Heart left ventricle (tissue), 16 donors: ENCODE data around the gene PXK. TPM values are rescaled to one million over a fixed set of nuclear protein-coding genes. Genes with fewer than 3 reads are reported as not detected.
A peak's percentile ranks its signal among the peaks of the same experiment; 100 is the strongest.

ENCODE experiments used
- ATAC-seq, 4 donors: fragments of 200-7000 bp; cut with Tn5 transposase; one replicate each; pipeline ENCODE4 v1.9.1; 2020 to 2022; ENCODE audit warnings: moderate library complexity in 4 of 4, mild to moderate bottlenecking in 3 of 4, moderate number of reproducible peaks in 1 of 4
- DNase-seq, 5 donors: peaks; one replicate each; pipeline ENCODE4 v3.0.0-alpha.2; 2020
- H3K27ac ChIP-seq, 12 donors: fragments of 200-600 bp; sonication (generic) in 4 of 12; one replicate each; pipeline versions ENCODE4 v1.5.0 to v1.8.0; 2016 to 2022; ENCODE audit warnings: mild to moderate bottlenecking in 2 of 12
- H3K27me3 ChIP-seq, 9 donors: fragments of 200-600 bp; sonication (generic) in 2 of 9; one replicate each; pipeline versions ENCODE4 v1.5.1 to v1.8.0; 2016 to 2022; ENCODE audit warnings: mild to moderate bottlenecking in 3 of 9
- H3K36me3 ChIP-seq, 9 donors: fragments of 200-600 bp; sonication (generic) in 2 of 9; one replicate each; pipeline versions ENCODE4 v1.5.0 to v1.8.0; 2018 to 2022; ENCODE audit warnings: mild to moderate bottlenecking in 2 of 9
- H3K4me1 ChIP-seq, 12 donors: fragments of 200-600 bp; sonication (generic) in 4 of 12; one replicate each; pipeline versions ENCODE4 v1.5.0 to v1.8.0; 2016 to 2022; ENCODE audit warnings: mild to moderate bottlenecking in 3 of 12
- H3K4me3 ChIP-seq, 12 donors: fragments of 200-600 bp; sonication (generic) in 4 of 12; one replicate each; pipeline versions ENCODE4 v1.5.0 to v1.8.0; 2017 to 2022; ENCODE audit warnings: mild to moderate bottlenecking in 9 of 12, moderate library complexity in 4 of 12
- H3K9me3 ChIP-seq, 12 donors: fragments of 200-600 bp; sonication (generic) in 4 of 12; one replicate each; pipeline versions ENCODE4 v1.5.0 to v1.8.0; 2016 to 2022; ENCODE audit warnings: mild to moderate bottlenecking in 1 of 12
- CTCF ChIP-seq, 12 donors: fragments of 200-600 bp; sonication (generic) in 4 of 12; IDR thresholded peaks; one replicate each; pipeline versions ENCODE4 v1.5.0 to v1.8.0; 2018 to 2022; ENCODE audit warnings: antibody characterized with exemption in 12 of 12, mild to moderate bottlenecking in 5 of 12
- POLR2A ChIP-seq, 2 donors: fragments of 450-650 bp; IDR thresholded peaks; one replicate each; pipeline ENCODE4 v1.6.1; 2017; ENCODE audit warnings: antibody characterized with exemption in 2 of 2, mild to moderate bottlenecking in 2 of 2, moderate library complexity in 2 of 2
- WGBS, 4 donors: extraction: QIAGEN DNeasy Blood & Tissue Kit in 2 of 4; methylation state at CpG; one replicate each; pipeline versions ENCODE4 v1.1.5 to v1.1.7; 2013 to 2018; 5-methylcytosine and 5-hydroxymethylcytosine counted together
- intact Hi-C, 10 donors: fragments of 100-400 bp; cut with DNase I; formaldehyde crosslinking; loops; one replicate each; pipeline versions ENCODE4 v1.11.1 to v1.14.2; 2022
- polyA plus RNA-seq, 2 donors: library from polyadenylated mRNA; stranded (reverse); fragments of 200-250 nt; gene quantifications; one replicate each; pipeline ENCODE4 v1.2.3, GENCODE V29; 2013
- total RNA-seq, 9 donors: library from RNA; depleted of rRNA in 2 of 9; stranded (reverse); fragments of >200 nt in 2 of 9; fragmentation: NEBNext Ultra II Directional in 3 of 9; extraction: Animal tissue kit (Norgen Biotek cat#: 25700) in 3 of 9; gene quantifications; one replicate each; pipeline versions ENCODE4 v1.1.0 to v1.2.4, GENCODE V29; 2016 to 2023
- donor health status: ischemic (EF 13 %, LVEDD 7.1; RV severe dilation, severe dysfunction).
- donor health status: healthy with polysubstance abuse.
- donor health status: DM: no; HTN: yes; CAD: no.
- donor health status: DM: no; HTN: no; CAD: no.
- donor health status: ischemic (EF 25% LVEDD 6.9; RV normal size, moderate dysfunction).
- donor health status: ischemic (EF 25% LVEDD 5.7; RV mildly dilated, moderate dysfunction).
- donor health status: healthy.
- donor health status: DM: yes; HTN: yes; CAD: no.
- donor health status: ischemic (EF 35%, LVEDD 5.7; RV mildly dilated, moderate dysfunction).
- donor health status: nonischemic (EF 11% LVEDD 7.7; RV severe dilation, severe dysfunction).
- donor health status: DM: yes; HTN: yes; CAD: no.
- donor health status: PGD.
- donor health status: ischemic (EF 29% LVEDD 5.4; RV normal size, mild dysfunction).
- donor health status: nonischemic (EF 23%, LVEDD 6.1; RV moderate dilation, normal function).

The PXK gene
- total and polyA plus RNA-seq, 11 donors = 3.4 to 24.3 (median 12.7) TPM

- intact Hi-C loops = no loop called here
- ATAC-seq (no peak), DNase-seq (no peak)
- Histone ChIP-seq H3K27ac (no peak overlapping the region), H3K9me3 (peaks cover 0 to 35% (median 16%) of the 10 kb centered on the region in 12 donors), H3K27me3 (no peaks in the 10 kb centered on the region), H3K4me1 (no peaks in the 10 kb centered on the region), H3K36me3 (peaks cover 0 to 5% (median 0%) of the 10 kb centered on the region in 9 donors), H3K4me3 (no peak overlapping the region)
- WGBS, 4 donors = 72 to 83% (median 76%) methylated on average over 1 of the region's 1 CpG
- TF ChIP-seq POLR2A (IDR thresholded peaks at IDR 0.05) (no peak), CTCF (IDR thresholded peaks at IDR 0.05) (no peak)
These were observed 119.5 kb downstream of the PXK start for GRCh38 chr3:58452176-58452575.

- TF ChIP-seq POLR2A (IDR thresholded peaks at IDR 0.05) (no peak), CTCF (IDR thresholded peaks at IDR 0.05) (no peak)
- 87 to 92% (median 90%) methylated on average over 4 of the region's 4 CpGs for WGBS, 4 donors
- ATAC-seq = no peak
- peaks cover 0 to 27% (median 13%) of the 10 kb centered on the region in 12 donors for H3K9me3 ChIP-seq
- DNase-seq = no peak
- no peaks in the 10 kb centered on the region for H3K27me3 ChIP-seq
- H3K27ac ChIP-seq = no peak overlapping the region
- intact Hi-C loops = no loop called here
- H3K36me3 ChIP-seq = peaks cover 0 to 5% (median 0%) of the 10 kb centered on the region in 9 donors
- H3K4me3 ChIP-seq = no peak overlapping the region
- H3K4me1 ChIP-seq = peaks cover 0 to 15% (median 2%) of the 10 kb centered on the region in 12 donors
These were observed 126.5 kb downstream of the PXK start for GRCh38 chr3:58459160-58459559.

- no peaks in the 10 kb centered on the region for H3K36me3 ChIP-seq
- DNase-seq (no peak), ATAC-seq (no peak)
- peaks cover 0 to 16% (median 2%) of the 10 kb centered on the region in 12 donors for H3K4me1 ChIP-seq
- 69 to 76% (median 74%) methylated on average over 4 of the region's 4 CpGs for WGBS, 4 donors
- H3K27me3 ChIP-seq = no peaks in the 10 kb centered on the region
- H3K9me3 ChIP-seq = no peaks in the 10 kb centered on the region
- peak overlapping the region in 1 of 12 donors; percentile 43 for H3K4me3 ChIP-seq
- H3K27ac ChIP-seq = no peak overlapping the region
- intact Hi-C loops = loop anchor here in 8 of 10 donors (1.0 to 10.0 kb wide), 6 partner anchors 69 to 172 kb away; partner anchors contain the start of gene ACOX2 (in 3 of the 8)
- TF ChIP-seq POLR2A (IDR thresholded peaks at IDR 0.05) = no peak
- TF ChIP-seq CTCF (IDR thresholded peaks at IDR 0.05) = no peak
These were observed 130.1 kb downstream of the PXK start for GRCh38 chr3:58462829-58463180.

- peak; percentile 49 to 83 (median 74) for DNase-seq
- H3K4me3 ChIP-seq = peak overlapping the region in 8 of 12 donors; percentile 13 to 44 (median 32)
- intact Hi-C loops = loop anchor here in 8 of 10 donors (1.0 to 10.0 kb wide), 6 partner anchors 69 to 171 kb away; partner anchors contain the start of gene ACOX2 (in 3 of the 8)
These were observed 130.7 kb downstream of the PXK start for GRCh38 chr3:58463181-58463941.

More at GRCh38 chr3:58463181-58463941, 130.7 kb downstream of the PXK start:
- no peak for TF ChIP-seq POLR2A (IDR thresholded peaks at IDR 0.05)
- TF ChIP-seq CTCF (IDR thresholded peaks at IDR 0.05) = peak; percentile 59 to 92 (median 80)
- Histone ChIP-seq H3K4me1 (peaks cover 0 to 16% (median 2%) of the 10 kb centered on the region in 12 donors), H3K27me3 (no peaks in the 10 kb centered on the region), H3K9me3 (no peaks in the 10 kb centered on the region), H3K36me3 (no peaks in the 10 kb centered on the region), H3K27ac (no peak overlapping the region)
- WGBS, 4 donors = 25 to 32% (median 28%) methylated on average over 18 of the region's 18 CpGs
- ATAC-seq = peak; percentile 82 to 96 (median 93)
